Kidney tubule cell (primary cell): ENCODE data around the gene RBM14.
"Not testable (repeated sequence)": the region's sequence is repeated elsewhere in the genome, so short reads cannot be mapped to it uniquely, and the experiment has no call there.

Experiments used
- DNase-seq: peaks from one replicate; pipeline ENCODE4 v3.0.0-alpha.2; 2018; ENCODE audit warnings: low spot score

Gene RBM14

GRCh38 chr11:66595245-66595904 is 21.1 kb upstream of the RBM14 start:
- DNase-seq = no peak

- no peak for DNase-seq
Measured at GRCh38 chr11:66598993-66599392, 17.4 kb upstream of the RBM14 start.

- DNase-seq = no peak
Measured at GRCh38 chr11:66600219-66600618, 16.2 kb upstream of the RBM14 start.

GRCh38 chr11:66600631-66601233 is 15.7 kb upstream of the RBM14 start:
- DNase-seq = no peak

- DNase-seq = no peak
Measured at GRCh38 chr11:66603072-66603471, 13.4 kb upstream of the RBM14 start.

- DNase-seq = no peak
Measured at GRCh38 chr11:66604155-66604554, 12.3 kb upstream of the RBM14 start.

- not testable (repeated sequence) for DNase-seq
Measured at GRCh38 chr11:66606608-66607007, 9.8 kb upstream of the RBM14 start.

- DNase-seq = peak; percentile 50
Measured at GRCh38 chr11:66607126-66607834, 9.2 kb upstream of the RBM14 start.

GRCh38 chr11:66609721-66610617 is 6.5 kb upstream of the RBM14 start:
- no peak for DNase-seq

- no peak for DNase-seq
Measured at GRCh38 chr11:66612458-66612857, 4.0 kb upstream of the RBM14 start.

- no peak for DNase-seq
Measured at GRCh38 chr11:66614073-66614472, 2.4 kb upstream of the RBM14 start.

GRCh38 chr11:66617155-66617834 is 865 bp downstream of the RBM14 start:
- peak; percentile 75 for DNase-seq

- peak; percentile 44 for DNase-seq
Measured at GRCh38 chr11:66619080-66619554, 2.7 kb downstream of the RBM14 start.

- DNase-seq = no peak
Measured at GRCh38 chr11:66624450-66624849, 8.0 kb downstream of the RBM14 start.

GRCh38 chr11:66625041-66625751 is 8.8 kb downstream of the RBM14 start:
- no peak for DNase-seq

GRCh38 chr11:66625752-66626149 is 9.3 kb downstream of the RBM14 start:
- DNase-seq = no peak

- no peak for DNase-seq
Measured at GRCh38 chr11:66626382-66626781, 10.0 kb downstream of the RBM14 start.

GRCh38 chr11:66626926-66627325 is 10.5 kb downstream of the RBM14 start:
- no peak for DNase-seq

- no peak for DNase-seq
Measured at GRCh38 chr11:66628061-66628603, 11.7 kb downstream of the RBM14 start.

GRCh38 chr11:66629356-66629755 is 12.9 kb downstream of the RBM14 start:
- no peak for DNase-seq

GRCh38 chr11:66631883-66632282 is 15.5 kb downstream of the RBM14 start:
- no peak for DNase-seq
